Measurements from ENCODE around the gene THY1. TPM values are rescaled to one million over a fixed set of nuclear protein-coding genes. Genes with fewer than 3 reads are reported as not detected.
A peak's percentile ranks its signal among the peaks of the same experiment; 100 is the strongest.

Gene THY1
- total RNA-seq, 1 donor from 2014 or later: 215 TPM

- Mint-ChIP-seq H3K27me3 (ENCODE audit: low read depth) (no peaks in the 10 kb centered on the region), H3K36me3 (ENCODE audit: low read depth) (peaks cover 17% of the 10 kb centered on the region), H3K27ac (ENCODE audit: unreplicated experiment) (no peak overlapping the region), H3K4me3 (ENCODE audit: unreplicated experiment) (no peak overlapping the region), H3K9me3 (ENCODE audit: low read depth) (peaks cover 32% of the 10 kb centered on the region), H3K4me1 (ENCODE audit: low read depth) (peaks cover 18% of the 10 kb centered on the region)
- TF ChIP-seq, protein P1, sequence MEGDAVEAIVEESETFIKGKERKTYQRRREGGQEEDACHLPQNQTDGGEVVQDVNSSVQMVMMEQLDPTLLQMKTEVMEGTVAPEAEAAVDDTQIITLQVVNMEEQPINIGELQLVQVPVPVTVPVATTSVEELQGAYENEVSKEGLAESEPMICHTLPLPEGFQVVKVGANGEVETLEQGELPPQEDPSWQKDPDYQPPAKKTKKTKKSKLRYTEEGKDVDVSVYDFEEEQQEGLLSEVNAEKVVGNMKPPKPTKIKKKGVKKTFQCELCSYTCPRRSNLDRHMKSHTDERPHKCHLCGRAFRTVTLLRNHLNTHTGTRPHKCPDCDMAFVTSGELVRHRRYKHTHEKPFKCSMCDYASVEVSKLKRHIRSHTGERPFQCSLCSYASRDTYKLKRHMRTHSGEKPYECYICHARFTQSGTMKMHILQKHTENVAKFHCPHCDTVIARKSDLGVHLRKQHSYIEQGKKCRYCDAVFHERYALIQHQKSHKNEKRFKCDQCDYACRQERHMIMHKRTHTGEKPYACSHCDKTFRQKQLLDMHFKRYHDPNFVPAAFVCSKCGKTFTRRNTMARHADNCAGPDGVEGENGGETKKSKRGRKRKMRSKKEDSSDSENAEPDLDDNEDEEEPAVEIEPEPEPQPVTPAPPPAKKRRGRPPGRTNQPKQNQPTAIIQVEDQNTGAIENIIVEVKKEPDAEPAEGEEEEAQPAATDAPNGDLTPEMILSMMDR (IDR thresholded peaks at IDR 0.05): no peak
- no peak for DNase-seq (ENCODE audit: low spot score)
Measured at GRCh38 chr11:119469506-119469905, 46.5 kb upstream of the THY1 start.

- Mint-ChIP-seq H3K27me3 (ENCODE audit: low read depth) (peaks cover 1% of the 10 kb centered on the region), H3K36me3 (ENCODE audit: low read depth) (peaks cover 18% of the 10 kb centered on the region), H3K27ac (ENCODE audit: unreplicated experiment) (no peak overlapping the region), H3K4me1 (ENCODE audit: low read depth) (peaks cover 18% of the 10 kb centered on the region), H3K9me3 (ENCODE audit: low read depth) (peaks cover 37% of the 10 kb centered on the region), H3K4me3 (ENCODE audit: unreplicated experiment) (no peak overlapping the region)
- TF ChIP-seq, protein P1 (IDR thresholded peaks at IDR 0.05): no peak
- DNase-seq (ENCODE audit: low spot score): no peak
Measured at GRCh38 chr11:119468511-119468910, 45.5 kb upstream of the THY1 start.

GRCh38 chr11:119461229-119461963 lies 38.4 kb upstream of the THY1 start:
- no peak for DNase-seq (ENCODE audit: low spot score)
- H3K27me3 Mint-ChIP-seq (ENCODE audit: low read depth): peaks cover 1% of the 10 kb centered on the region
- H3K27ac Mint-ChIP-seq (ENCODE audit: unreplicated experiment): peak overlapping the region; percentile 93
- TF ChIP-seq, protein P1 (IDR thresholded peaks at IDR 0.05): no peak
- H3K4me1 Mint-ChIP-seq (ENCODE audit: low read depth): peaks cover 33% of the 10 kb centered on the region
- H3K9me3 Mint-ChIP-seq (ENCODE audit: low read depth): peaks cover 21% of the 10 kb centered on the region
- H3K36me3 Mint-ChIP-seq (ENCODE audit: low read depth): peaks cover 14% of the 10 kb centered on the region
- no peak overlapping the region for H3K4me3 Mint-ChIP-seq (ENCODE audit: unreplicated experiment)

DNA sequence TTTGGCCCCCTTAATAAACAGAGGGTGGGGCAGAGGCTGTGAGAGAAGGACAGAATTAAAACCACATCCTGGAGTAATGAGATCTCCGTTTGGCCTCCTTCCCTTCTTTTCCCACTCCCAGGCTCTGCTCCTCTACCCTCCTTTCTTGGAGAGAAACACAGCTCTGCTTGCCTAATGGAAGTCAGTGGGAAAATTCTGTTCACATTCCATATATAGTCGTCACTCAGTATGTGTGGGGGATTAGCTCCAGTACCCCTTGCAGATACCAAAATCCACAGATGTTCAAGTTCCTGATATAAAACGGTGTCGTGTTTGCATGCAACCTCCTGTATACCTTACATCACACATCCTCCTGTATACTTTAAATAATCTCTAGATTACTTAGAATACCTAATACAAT lies 37.6 kb upstream of the THY1 start:
- Mint-ChIP-seq H3K9me3 (ENCODE audit: low read depth) (peaks cover 16% of the 10 kb centered on the region), H3K4me3 (ENCODE audit: unreplicated experiment) (no peak overlapping the region), H3K4me1 (ENCODE audit: low read depth) (peaks cover 33% of the 10 kb centered on the region), H3K27ac (ENCODE audit: unreplicated experiment) (peak overlapping the region; percentile 93), H3K27me3 (ENCODE audit: low read depth) (peaks cover 1% of the 10 kb centered on the region), H3K36me3 (ENCODE audit: low read depth) (peaks cover 10% of the 10 kb centered on the region)
- DNase-seq (ENCODE audit: low spot score): no peak
- TF ChIP-seq, protein P1 (IDR thresholded peaks at IDR 0.05): no peak

- Mint-ChIP-seq H3K27ac (ENCODE audit: unreplicated experiment) (peak overlapping the region; percentile 93), H3K36me3 (ENCODE audit: low read depth) (peaks cover 6% of the 10 kb centered on the region), H3K4me1 (ENCODE audit: low read depth) (peaks cover 36% of the 10 kb centered on the region), H3K27me3 (ENCODE audit: low read depth) (peaks cover 1% of the 10 kb centered on the region), H3K9me3 (ENCODE audit: low read depth) (peaks cover 11% of the 10 kb centered on the region), H3K4me3 (ENCODE audit: unreplicated experiment) (no peak overlapping the region)
- no peak for DNase-seq (ENCODE audit: low spot score)
- TF ChIP-seq, protein P1 (IDR thresholded peaks at IDR 0.05): no peak
Measured at GRCh38 chr11:119460097-119460496, 37.1 kb upstream of the THY1 start.
